ENCODE data around the gene FHL2.

FHL2 gene

DNA sequence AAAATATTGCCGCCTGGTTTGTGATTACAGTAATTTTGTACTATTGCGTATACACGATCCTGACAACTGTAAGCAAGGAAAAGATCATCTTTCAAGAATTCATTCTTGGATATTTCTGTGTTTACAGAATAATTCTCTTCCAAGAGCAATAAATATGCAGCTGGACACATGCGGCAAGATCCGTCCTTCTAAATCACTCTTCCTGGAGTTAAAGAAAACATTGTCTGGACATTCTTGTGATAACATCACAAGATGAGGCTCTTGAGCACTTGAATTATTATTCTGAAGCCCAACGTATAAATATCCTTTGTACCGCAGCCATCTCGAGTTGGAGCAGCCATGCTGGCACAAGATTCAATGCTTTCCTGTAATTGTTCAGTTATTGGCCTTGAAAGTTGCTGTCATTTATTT lies 9.9 kb downstream of the FHL2 start:
- H3K4me1 ChIP-seq (ENCODE audit: insufficient read depth, low read length, poor library complexity, severe bottlenecking), result peaks cover 17% of the 10 kb centered on the region

DNA sequence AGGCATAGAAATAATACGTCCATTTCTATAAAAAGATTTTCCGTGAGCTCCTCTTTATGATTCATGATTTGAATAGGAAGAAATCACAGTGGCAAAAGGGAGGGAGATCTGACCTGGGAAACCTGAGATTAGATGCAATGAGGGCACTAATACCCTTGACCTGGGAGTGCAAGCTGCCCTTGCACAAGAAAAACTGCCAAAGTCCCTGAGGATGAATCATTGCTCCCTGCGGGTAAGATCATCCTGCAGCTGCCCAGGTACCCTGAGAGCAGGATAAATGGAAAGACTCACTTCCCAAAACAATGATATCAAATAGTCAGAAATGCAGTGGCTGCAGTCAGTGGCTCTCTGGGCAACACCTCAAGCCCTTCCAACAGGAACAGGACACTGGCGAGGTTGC lies 11.6 kb downstream of the FHL2 start:
- no peaks in the 10 kb centered on the region for H3K9me3 ChIP-seq (ENCODE audit: insufficient read depth, low read depth, low read length)
- no peaks in the 10 kb centered on the region for H3K27me3 ChIP-seq (ENCODE audit: insufficient read depth, low read length, poor library complexity, severe bottlenecking)
- no peaks in the 10 kb centered on the region for H4K20me1 ChIP-seq (ENCODE audit: insufficient read depth, low read length, poor library complexity, severe bottlenecking)
- no peaks in the 10 kb centered on the region for H3K4me1 ChIP-seq (ENCODE audit: insufficient read depth, low read length, poor library complexity, severe bottlenecking)
- no peak overlapping the region for H3K9ac ChIP-seq (ENCODE audit: low read depth, low read length, poor library complexity, severe bottlenecking)
- peaks cover 51% of the 10 kb centered on the region for H3K36me3 ChIP-seq (ENCODE audit: insufficient read depth, low read length)
- H3F3A ChIP-seq (ENCODE audit: low read depth), result no peaks in the 10 kb centered on the region
- H3K4me3 ChIP-seq (ENCODE audit: low read length, poor library complexity, severe bottlenecking), result no peak overlapping the region
- H3K4me2 ChIP-seq (ENCODE audit: low read depth, low read length, poor library complexity, severe bottlenecking), result no peak overlapping the region
- no peaks in the 10 kb centered on the region for H3K9me2 ChIP-seq (replicated peaks; ENCODE audit: low read depth, low read length)
- TF ChIP-seq EZH2phosphoT487 (IDR thresholded peaks at IDR 0.05; ENCODE audit: borderline replicate concordance), result no peak
- TF ChIP-seq, protein P1, sequence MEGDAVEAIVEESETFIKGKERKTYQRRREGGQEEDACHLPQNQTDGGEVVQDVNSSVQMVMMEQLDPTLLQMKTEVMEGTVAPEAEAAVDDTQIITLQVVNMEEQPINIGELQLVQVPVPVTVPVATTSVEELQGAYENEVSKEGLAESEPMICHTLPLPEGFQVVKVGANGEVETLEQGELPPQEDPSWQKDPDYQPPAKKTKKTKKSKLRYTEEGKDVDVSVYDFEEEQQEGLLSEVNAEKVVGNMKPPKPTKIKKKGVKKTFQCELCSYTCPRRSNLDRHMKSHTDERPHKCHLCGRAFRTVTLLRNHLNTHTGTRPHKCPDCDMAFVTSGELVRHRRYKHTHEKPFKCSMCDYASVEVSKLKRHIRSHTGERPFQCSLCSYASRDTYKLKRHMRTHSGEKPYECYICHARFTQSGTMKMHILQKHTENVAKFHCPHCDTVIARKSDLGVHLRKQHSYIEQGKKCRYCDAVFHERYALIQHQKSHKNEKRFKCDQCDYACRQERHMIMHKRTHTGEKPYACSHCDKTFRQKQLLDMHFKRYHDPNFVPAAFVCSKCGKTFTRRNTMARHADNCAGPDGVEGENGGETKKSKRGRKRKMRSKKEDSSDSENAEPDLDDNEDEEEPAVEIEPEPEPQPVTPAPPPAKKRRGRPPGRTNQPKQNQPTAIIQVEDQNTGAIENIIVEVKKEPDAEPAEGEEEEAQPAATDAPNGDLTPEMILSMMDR (conservative IDR thresholded peaks at IDR 0.05; ENCODE audit: low read length), result no peak
- peaks cover 46% of the 10 kb centered on the region for H3K79me2 ChIP-seq (ENCODE audit: insufficient read depth, low read length)
- no peak overlapping the region for H2AFZ ChIP-seq (ENCODE audit: low read length)

More for the DNA sequence above, 9.9 kb downstream of the FHL2 start:
- H3F3A ChIP-seq (ENCODE audit: low read depth), result no peaks in the 10 kb centered on the region
- no peaks in the 10 kb centered on the region for H3K9me3 ChIP-seq (ENCODE audit: insufficient read depth, low read depth, low read length)
- H3K9me2 ChIP-seq (replicated peaks; ENCODE audit: low read depth, low read length), result no peaks in the 10 kb centered on the region
- TF ChIP-seq, protein P1 (conservative IDR thresholded peaks at IDR 0.05; ENCODE audit: low read length), result no peak
- no peak for TF ChIP-seq EZH2phosphoT487 (IDR thresholded peaks at IDR 0.05; ENCODE audit: borderline replicate concordance)
- H2AFZ ChIP-seq (ENCODE audit: low read length), result no peak overlapping the region
- H3K4me3 ChIP-seq (ENCODE audit: low read length, poor library complexity, severe bottlenecking), result no peak overlapping the region
- no peak overlapping the region for H3K9ac ChIP-seq (ENCODE audit: low read depth, low read length, poor library complexity, severe bottlenecking)
- H3K27me3 ChIP-seq (ENCODE audit: insufficient read depth, low read length, poor library complexity, severe bottlenecking), result no peaks in the 10 kb centered on the region
- H3K36me3 ChIP-seq (ENCODE audit: insufficient read depth, low read length), result peaks cover 34% of the 10 kb centered on the region
- H3K79me2 ChIP-seq (ENCODE audit: insufficient read depth, low read length), result peaks cover 64% of the 10 kb centered on the region
- H3K4me2 ChIP-seq (ENCODE audit: low read depth, low read length, poor library complexity, severe bottlenecking), result no peak overlapping the region
- H4K20me1 ChIP-seq (ENCODE audit: insufficient read depth, low read length, poor library complexity, severe bottlenecking), result peaks cover 5% of the 10 kb centered on the region

DNA sequence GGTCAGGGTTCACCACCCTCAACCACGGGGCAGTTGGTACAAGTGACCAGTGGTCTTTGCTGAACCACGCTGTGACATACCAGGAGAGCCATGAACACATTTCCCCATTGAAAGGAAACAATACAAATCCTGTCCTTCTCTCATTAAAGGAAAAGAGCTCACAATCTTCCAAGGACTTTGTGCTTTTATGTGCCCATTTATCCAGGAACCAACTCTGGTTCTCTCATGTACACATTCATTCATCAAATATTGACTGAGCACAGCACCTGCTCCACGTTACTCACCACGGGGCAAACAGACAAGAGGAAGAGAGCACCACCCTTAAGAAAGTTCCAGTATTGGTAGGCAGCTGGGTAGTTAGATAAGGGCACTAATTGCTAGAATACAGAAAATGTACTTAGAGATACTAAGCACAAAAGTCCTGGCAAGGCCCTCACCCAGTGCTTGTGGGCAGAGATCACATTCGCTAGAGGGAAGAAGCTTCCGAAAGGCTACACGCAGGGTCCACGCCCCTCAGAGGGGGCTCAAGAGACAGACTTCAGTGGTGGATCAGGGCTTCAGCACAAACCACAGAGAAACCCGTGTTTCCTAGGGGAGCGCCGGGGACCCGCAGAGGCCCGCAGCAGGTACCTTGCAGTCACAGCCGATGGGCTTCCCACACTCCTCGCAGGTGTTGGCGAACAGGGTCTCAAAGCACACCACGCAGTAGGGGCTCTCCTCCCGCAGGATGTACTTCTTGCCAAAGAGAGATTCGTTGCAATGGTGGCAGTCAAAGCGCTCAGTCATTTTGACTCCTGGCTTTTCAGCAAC lies 12.9 kb downstream of the FHL2 start:
- peaks cover 63% of the 10 kb centered on the region for H3K36me3 ChIP-seq (ENCODE audit: insufficient read depth, low read length)
- H3K4me1 ChIP-seq (ENCODE audit: insufficient read depth, low read length, poor library complexity, severe bottlenecking), result no peaks in the 10 kb centered on the region
- H3K4me3 ChIP-seq (ENCODE audit: low read length, poor library complexity, severe bottlenecking), result no peak overlapping the region
- no peak overlapping the region for H3K4me2 ChIP-seq (ENCODE audit: low read depth, low read length, poor library complexity, severe bottlenecking)
- peaks cover 34% of the 10 kb centered on the region for H3K79me2 ChIP-seq (ENCODE audit: insufficient read depth, low read length)
- H2AFZ ChIP-seq (ENCODE audit: low read length), result no peak overlapping the region
- no peaks in the 10 kb centered on the region for H3K9me2 ChIP-seq (replicated peaks; ENCODE audit: low read depth, low read length)
- H3K9ac ChIP-seq (ENCODE audit: low read depth, low read length, poor library complexity, severe bottlenecking), result no peak overlapping the region
- no peaks in the 10 kb centered on the region for H3F3A ChIP-seq (ENCODE audit: low read depth)
- no peaks in the 10 kb centered on the region for H3K27me3 ChIP-seq (ENCODE audit: insufficient read depth, low read length, poor library complexity, severe bottlenecking)
- peaks cover 3% of the 10 kb centered on the region for H4K20me1 ChIP-seq (ENCODE audit: insufficient read depth, low read length, poor library complexity, severe bottlenecking)
- no peaks in the 10 kb centered on the region for H3K9me3 ChIP-seq (ENCODE audit: insufficient read depth, low read depth, low read length)
- TF ChIP-seq, protein P1 (conservative IDR thresholded peaks at IDR 0.05; ENCODE audit: low read length), result no peak
- no peak for TF ChIP-seq EZH2phosphoT487 (IDR thresholded peaks at IDR 0.05; ENCODE audit: borderline replicate concordance)
